Anterior cingulate cortex (tissue), 58 donors: ENCODE measurements around the gene OSBPL7.
"Not testable (repeated sequence)": the region's sequence is repeated elsewhere in the genome, so short reads cannot be mapped to it uniquely, and the experiment has no call there.

Experiments
- DNase-seq, 58 donors: peaks; one replicate each; lab custom pipeline; 2025; lab: John Stamatoyannopoulos, UW

The OSBPL7 gene

DNA sequence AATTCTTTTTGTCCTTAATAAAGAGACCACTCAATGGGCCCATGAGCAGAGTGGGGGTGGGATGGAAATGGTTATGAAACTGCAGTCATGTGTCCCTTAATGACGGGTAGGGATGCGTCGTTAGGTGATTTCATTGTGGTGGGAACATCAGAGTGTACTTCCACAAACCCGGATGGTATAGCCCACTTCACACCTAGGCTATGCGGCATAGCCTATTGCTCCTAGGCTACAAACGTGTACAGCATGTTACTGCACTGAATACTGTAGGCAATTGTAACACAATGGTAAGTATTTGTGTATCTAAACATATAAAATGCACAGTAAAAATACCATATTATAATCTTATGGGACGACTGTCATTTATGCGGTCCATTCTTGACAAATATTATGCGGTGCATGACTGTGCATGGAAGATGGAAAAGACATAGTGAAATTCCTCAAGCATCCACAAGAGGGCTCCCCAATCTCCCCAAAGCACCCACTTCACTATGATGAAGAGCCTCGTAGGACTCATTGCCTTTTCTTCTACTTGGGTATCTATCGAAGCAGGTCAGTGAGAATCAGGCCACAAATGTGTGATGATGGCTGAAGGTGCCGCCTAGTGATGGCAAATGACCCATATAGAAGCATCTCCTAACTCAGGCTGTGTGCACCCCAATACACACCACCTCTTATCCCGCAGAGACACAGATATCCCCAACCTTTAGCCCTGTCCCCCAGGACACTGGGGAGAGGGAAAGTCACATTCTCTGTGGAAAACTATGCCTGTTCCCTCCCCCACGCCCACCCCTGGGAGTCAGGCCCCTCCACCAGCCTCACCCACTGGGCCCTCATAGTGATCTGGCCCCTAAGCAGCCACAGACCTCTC is 45.0 kb downstream of the OSBPL7 start:
- no peak for DNase-seq

GRCh38 chr17:47774987-47775580 is 46.5 kb downstream of the OSBPL7 start:
- DNase-seq, result no peak

DNA sequence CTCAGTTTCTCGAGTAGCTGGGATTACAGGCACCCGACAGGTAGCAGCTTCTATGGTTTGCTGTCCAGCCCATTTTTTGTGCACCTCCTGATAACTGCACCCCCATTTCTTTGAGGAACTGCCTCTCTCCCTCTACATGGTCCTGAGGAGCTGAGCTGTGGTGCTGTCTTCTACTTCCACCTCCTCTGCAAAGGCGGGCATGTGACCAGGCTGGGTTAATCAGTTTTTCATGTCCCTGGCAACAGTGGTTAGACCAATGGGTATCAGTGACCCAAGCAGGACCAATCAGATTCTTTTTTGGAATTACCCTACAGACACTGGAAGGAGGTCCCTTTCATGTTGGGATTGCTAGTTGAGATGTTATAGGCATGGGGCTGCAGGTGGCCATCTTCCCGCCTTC is 47.3 kb downstream of the OSBPL7 start:
- DNase-seq, result no peak

DNA sequence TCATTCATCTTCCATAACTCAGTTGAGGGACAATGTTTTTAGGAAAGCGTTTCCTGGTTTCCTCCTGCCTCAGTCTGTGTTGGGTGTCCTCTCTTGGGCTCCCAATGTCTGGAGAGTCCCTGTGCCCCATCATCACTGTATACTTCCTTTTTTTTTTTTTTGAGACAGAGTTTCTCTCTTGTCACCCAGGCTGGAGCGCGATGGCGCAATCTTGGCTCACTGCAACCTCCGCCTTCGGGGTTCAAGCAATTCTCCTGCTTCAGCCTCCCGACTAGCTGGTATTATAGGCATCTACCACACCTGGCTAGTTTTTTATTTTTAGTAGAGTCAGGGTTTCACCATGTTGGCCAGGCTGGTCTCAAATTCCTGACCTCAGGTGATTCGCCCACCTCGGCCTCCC is 47.9 kb downstream of the OSBPL7 start:
- not testable (repeated sequence) for DNase-seq

DNA sequence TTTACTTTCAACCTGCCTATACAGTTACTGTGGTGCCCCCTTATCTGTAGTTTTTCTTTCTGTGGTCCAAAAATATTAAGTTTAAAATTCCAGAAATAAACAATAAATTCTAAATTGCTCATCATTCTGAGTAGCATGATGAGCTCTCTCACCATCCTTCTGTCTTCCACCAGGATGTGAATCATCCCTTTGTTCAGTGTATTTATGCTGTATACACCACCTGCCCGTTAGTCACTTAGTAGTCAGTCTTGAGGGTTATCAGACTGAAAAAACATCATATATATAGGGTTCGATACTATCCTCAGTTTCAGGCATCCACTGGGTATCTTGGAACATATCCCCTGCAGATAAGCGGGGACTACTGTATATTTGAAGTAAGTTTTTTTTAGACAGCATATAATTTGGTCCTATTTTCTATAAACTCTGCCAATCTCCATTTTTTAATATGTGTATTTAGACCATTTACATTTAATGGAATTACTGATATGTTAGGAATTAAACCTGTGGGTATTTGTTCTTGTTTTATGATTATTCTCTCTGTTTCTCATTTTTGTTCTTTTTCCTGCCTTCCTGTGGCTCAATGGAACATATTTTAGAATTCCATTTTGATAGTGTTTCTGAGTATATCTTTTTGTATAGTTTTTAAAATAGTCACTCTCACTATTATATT is 57.5 kb downstream of the OSBPL7 start:
- DNase-seq, result no peak

- no peak for DNase-seq
Measured at GRCh38 chr17:47762728-47763127, 58.9 kb downstream of the OSBPL7 start.

GRCh38 chr17:47760409-47761140 is 61.0 kb downstream of the OSBPL7 start:
- DNase-seq, result no peak

DNA sequence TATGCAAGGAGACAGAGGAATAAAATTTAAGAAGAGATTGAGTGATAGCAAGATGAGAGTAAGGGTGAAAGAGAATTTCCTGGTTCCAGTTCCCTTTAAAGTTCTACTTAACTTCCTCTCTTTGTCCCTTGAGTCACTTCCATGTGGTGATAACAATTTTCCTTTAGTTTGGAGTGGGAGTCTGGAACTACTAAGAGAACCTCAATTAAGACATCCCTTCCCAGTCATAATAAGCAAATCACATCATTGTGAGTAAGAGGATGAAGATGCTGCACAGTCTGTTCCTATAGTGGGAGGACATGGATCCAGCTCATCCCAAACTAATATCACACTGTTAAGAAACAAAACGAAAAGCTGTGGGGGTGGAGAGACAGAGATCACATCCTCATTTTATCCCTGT is 64.2 kb downstream of the OSBPL7 start:
- DNase-seq, result no peak
